K562 (cell line): ENCODE data around the gene ORMDL1. TPM values are rescaled to one million over a fixed set of nuclear protein-coding genes. Genes with fewer than 3 reads are reported as not detected.

Experiments
- CREB1 ChIP-seq, 2 experiments: sonication (generic) in 1 of 2; formaldehyde crosslinking in 1 of 2; IDR thresholded peaks; 2 replicates each; pipeline versions ENCODE4 v1.6.1 to v1.8.0; 2012 to 2022; ENCODE audit warnings: inconsistent platforms in 1 of 2, mild to moderate bottlenecking in 1 of 2, missing genetic modification reagents in 1 of 2, moderate library complexity in 1 of 2
- E2F6 ChIP-seq, 2 experiments: IDR thresholded peaks; 2 replicates each; pipeline ENCODE4 v1.6.1; 2011; ENCODE audit warnings: borderline replicate concordance in 1 of 2, control low read depth in 1 of 2, low read depth in 1 of 2, low read length in 1 of 2, mild to moderate bottlenecking in 1 of 2, mixed read lengths in 1 of 2, moderate library complexity in 1 of 2; ENCODE audit not compliant: insufficient read depth in 1 of 2, insufficient read length in 1 of 2, poor library complexity in 1 of 2, severe bottlenecking in 1 of 2; ENCODE audit errors: extremely low read depth in 1 of 2
- FIP1L1 ChIP-seq: fragments of 200-400 bp; formaldehyde crosslinking; IDR thresholded peaks from 2 replicates; pipeline ENCODE4 v1.6.1; 2018; ENCODE audit warnings: mild to moderate bottlenecking, low read depth, low read length; ENCODE audit not compliant: poor library complexity, severe bottlenecking
- KLF13 ChIP-seq: fragments of 450-650 bp; IDR thresholded peaks from 2 replicates; pipeline ENCODE4 v1.6.1; 2016; ENCODE audit warnings: missing genetic modification characterization, low read depth, mild to moderate bottlenecking, missing compliant biosample characterization, moderate library complexity, borderline replicate concordance
- NFYB ChIP-seq: IDR thresholded peaks from 2 replicates; pipeline ENCODE4 v1.6.1; 2011; ENCODE audit warnings: mild to moderate bottlenecking, moderate library complexity; ENCODE audit not compliant: insufficient read length; ENCODE audit errors: extremely low read depth
- PBX2 ChIP-seq, 2 experiments: IDR thresholded peaks in 1 of 2; conservative IDR thresholded peaks in 1 of 2; 2 replicates each; pipeline ENCODE4 v1.6.1; 2016; ENCODE audit warnings: low read depth in 2 of 2, mild to moderate bottlenecking in 1 of 2, missing compliant biosample characterization in 1 of 2, missing genetic modification characterization in 1 of 2, moderate library complexity in 1 of 2
- TBP ChIP-seq: optimal IDR thresholded peaks from 2 replicates; pipeline ENCODE3; 2011; ENCODE audit warnings: low read depth, low read length, improper control_type of control experiment
- ZNF146 ChIP-seq: IDR thresholded peaks from one replicate; pipeline ENCODE4 v1.6.1; 2018; ENCODE audit warnings: missing compliant biosample characterization; ENCODE audit not compliant: unreplicated experiment
- ZNF165 ChIP-seq: fragments of 250-450 bp; sonication (Bioruptor Pico); IDR thresholded peaks from 2 replicates; pipeline ENCODE4 v1.4.0; 2020; ENCODE audit warnings: borderline replicate concordance
- ZNF24 ChIP-seq: fragments of 450-650 bp; IDR thresholded peaks from 2 replicates; pipeline ENCODE4 v1.6.1; 2016
- ZNF717 ChIP-seq: fragments of 250-450 bp; sonication (Bioruptor Pico); IDR thresholded peaks from 2 replicates; pipeline ENCODE4 v1.5.0; 2021
- ZNF77 ChIP-seq: fragments of 250-450 bp; sonication (Bioruptor Pico); IDR thresholded peaks from 2 replicates; pipeline ENCODE4 v1.5.0; 2020
- polyA plus RNA-seq, 8 experiments: library from polyadenylated mRNA; depleted of rRNA in 4 of 8; stranded (reverse) in 5 of 8; unstranded in 3 of 8; fragments of >200 nt; fragmentation: Nextera tagmentation in 2 of 8; fragmentation: Illumina TruSeq in 1 of 8; extraction: Ambion mirVana in 2 of 8; extraction: Trizol in 1 of 8; gene quantifications; 2 replicates each; pipeline versions ENCODE4 v1.2.1 to v1.2.3, GENCODE V29; 2011 to 2014; ENCODE audit warnings: inconsistent platforms in 1 of 8, missing spikeins in 1 of 8
- total RNA-seq, 7 experiments: library from RNA; depleted of rRNA in 6 of 7; stranded (reverse); fragments of >200 nt in 6 of 7; fragmentation: Illumina TruSeq in 2 of 7; extraction: Trizol in 2 of 7; gene quantifications; 2 replicates each; pipeline versions ENCODE4 v1.2.1 to v1.2.3, GENCODE V29; 2011 to 2021; ENCODE audit warnings: low replicate concordance in 1 of 7
- TF ChIP-seq, protein P1 (sequence below): sonication (generic); formaldehyde crosslinking; IDR thresholded peaks from 2 replicates; pipeline ENCODE4 v1.8.1; 2023; ENCODE audit warnings: missing genetic modification reagents, mild to moderate bottlenecking, borderline replicate concordance
- TF ChIP-seq, protein P2 (sequence below): IDR thresholded peaks from 2 replicates; pipeline ENCODE4 v1.6.1; 2016; ENCODE audit warnings: missing genetic modification characterization, missing compliant biosample characterization

Gene ORMDL1
- total and polyA plus RNA-seq, 9 of the 15 experiments (the other 6 are each of a cell fraction or from before 2014, with no cell fraction given), result 35.1 to 74.2 (median 50.0) TPM

DNA sequence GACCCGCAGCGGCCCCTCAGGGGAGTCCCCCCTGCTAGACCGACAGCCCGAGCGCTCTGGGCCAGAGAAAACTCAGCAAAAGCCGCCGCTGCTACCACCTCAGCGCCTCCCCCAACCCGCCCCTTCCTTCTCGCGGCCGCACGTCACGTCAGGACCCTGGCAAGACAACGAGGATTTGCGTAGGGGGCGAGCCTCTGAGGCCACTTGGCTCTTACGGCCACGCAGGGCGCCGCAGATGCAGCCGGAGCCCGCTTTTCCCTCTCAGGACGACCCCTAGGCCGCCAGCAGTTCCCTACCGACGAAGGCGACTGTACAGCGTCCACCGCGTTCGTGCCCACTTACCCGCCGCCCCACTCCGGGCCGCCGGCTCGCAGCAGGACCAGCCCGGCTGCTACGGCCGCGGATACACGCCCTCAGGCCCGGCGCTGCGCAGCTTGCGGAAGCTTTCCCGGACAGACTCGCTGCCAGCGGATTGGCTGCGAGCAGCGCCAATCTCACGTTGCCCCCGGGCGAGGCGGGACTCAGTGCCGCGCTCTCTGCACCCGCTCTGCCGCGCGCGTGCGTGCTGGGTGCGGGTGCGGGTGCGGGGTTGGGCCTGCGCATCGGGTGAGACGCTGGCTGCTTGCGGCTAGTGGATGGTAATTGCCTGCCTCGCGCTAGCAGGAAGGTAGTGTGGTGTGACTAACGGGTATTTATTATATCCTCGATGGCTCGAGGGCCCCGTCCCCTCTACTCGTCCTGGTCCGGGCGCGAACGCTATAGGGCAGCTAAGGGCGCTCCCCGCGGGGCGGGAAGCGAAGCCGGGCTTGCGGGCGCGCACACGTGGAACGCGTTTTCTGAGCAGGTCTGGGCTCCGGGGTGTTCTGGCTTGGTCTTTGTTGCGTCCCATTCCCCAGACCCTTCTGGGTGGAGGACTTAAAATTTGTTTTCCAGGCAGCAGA lies at the start of gene ORMDL1, which contains the start of gene PMS1 (continued):
- TF ChIP-seq, protein P1, sequence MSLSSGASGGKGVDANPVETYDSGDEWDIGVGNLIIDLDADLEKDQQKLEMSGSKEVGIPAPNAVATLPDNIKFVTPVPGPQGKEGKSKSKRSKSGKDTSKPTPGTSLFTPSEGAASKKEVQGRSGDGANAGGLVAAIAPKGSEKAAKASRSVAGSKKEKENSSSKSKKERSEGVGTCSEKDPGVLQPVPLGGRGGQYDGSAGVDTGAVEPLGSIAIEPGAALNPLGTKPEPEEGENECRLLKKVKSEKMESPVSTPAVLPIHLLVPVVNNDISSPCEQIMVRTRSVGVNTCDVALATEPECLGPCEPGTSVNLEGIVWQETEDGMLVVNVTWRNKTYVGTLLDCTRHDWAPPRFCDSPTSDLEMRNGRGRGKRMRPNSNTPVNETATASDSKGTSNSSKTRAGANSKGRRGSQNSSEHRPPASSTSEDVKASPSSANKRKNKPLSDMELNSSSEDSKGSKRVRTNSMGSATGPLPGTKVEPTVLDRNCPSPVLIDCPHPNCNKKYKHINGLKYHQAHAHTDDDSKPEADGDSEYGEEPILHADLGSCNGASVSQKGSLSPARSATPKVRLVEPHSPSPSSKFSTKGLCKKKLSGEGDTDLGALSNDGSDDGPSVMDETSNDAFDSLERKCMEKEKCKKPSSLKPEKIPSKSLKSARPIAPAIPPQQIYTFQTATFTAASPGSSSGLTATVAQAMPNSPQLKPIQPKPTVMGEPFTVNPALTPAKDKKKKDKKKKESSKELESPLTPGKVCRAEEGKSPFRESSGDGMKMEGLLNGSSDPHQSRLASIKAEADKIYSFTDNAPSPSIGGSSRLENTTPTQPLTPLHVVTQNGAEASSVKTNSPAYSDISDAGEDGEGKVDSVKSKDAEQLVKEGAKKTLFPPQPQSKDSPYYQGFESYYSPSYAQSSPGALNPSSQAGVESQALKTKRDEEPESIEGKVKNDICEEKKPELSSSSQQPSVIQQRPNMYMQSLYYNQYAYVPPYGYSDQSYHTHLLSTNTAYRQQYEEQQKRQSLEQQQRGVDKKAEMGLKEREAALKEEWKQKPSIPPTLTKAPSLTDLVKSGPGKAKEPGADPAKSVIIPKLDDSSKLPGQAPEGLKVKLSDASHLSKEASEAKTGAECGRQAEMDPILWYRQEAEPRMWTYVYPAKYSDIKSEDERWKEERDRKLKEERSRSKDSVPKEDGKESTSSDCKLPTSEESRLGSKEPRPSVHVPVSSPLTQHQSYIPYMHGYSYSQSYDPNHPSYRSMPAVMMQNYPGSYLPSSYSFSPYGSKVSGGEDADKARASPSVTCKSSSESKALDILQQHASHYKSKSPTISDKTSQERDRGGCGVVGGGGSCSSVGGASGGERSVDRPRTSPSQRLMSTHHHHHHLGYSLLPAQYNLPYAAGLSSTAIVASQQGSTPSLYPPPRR, result no peak
- peak; percentile 60 for TF ChIP-seq TBP
- peak; percentile 37; the same call in 1 of the 2 replicates for TF ChIP-seq CREB1 (IDR thresholded peaks at IDR 0.05)
- peak; percentile 78 for TF ChIP-seq CREB1 (CRISPR knock-in tag; IDR thresholded peaks at IDR 0.05)
- no peak for TF ChIP-seq KLF13 (tag)
- no peak for TF ChIP-seq ZNF146 (CRISPR knock-in tag)
- TF ChIP-seq FIP1L1, result no peak
- TF ChIP-seq ZNF165 (CRISPR knock-in tag), result no peak
- peak; percentile 83 for TF ChIP-seq NFYB
- peak; percentile 93 for TF ChIP-seq PBX2 (CRISPR knock-in tag; IDR thresholded peaks at IDR 0.05; ENCODE audit: low read depth)
- peak; percentile 92 for TF ChIP-seq PBX2 (tag; conservative IDR thresholded peaks at IDR 0.05; ENCODE audit: low read depth)
- TF ChIP-seq, protein P2, sequence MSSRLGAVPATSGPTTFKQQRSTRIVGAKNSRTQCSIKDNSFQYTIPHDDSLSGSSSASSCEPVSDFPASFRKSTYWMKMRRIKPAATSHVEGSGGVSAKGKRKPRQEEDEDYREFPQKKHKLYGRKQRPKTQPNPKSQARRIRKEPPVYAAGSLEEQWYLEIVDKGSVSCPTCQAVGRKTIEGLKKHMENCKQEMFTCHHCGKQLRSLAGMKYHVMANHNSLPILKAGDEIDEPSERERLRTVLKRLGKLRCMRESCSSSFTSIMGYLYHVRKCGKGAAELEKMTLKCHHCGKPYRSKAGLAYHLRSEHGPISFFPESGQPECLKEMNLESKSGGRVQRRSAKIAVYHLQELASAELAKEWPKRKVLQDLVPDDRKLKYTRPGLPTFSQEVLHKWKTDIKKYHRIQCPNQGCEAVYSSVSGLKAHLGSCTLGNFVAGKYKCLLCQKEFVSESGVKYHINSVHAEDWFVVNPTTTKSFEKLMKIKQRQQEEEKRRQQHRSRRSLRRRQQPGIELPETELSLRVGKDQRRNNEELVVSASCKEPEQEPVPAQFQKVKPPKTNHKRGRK (tag), result no peak
- TF ChIP-seq ZNF77, result no peak
- TF ChIP-seq E2F6 (IDR thresholded peaks at IDR 0.05; ENCODE audit: borderline replicate concordance in 1 of 2, extremely low read depth in 1 of 2, insufficient read depth in 1 of 2, insufficient read length in 1 of 2, low read depth in 1 of 2, low read length in 1 of 2, poor library complexity in 1 of 2, severe bottlenecking in 1 of 2), result peak; percentile 85 to 92
- TF ChIP-seq ZNF717 (CRISPR knock-in tag), result no peak
- TF ChIP-seq ZNF24, result peak; percentile 99
